OCI-LY7 (cell line): ENCODE data around the gene LAPTM5. TPM values are rescaled to one million over a fixed set of nuclear protein-coding genes. Genes with fewer than 3 reads are reported as not detected.
"Not testable (repeated sequence)": the region's sequence is repeated elsewhere in the genome, so short reads cannot be mapped to it uniquely, and the experiment has no call there.

Source experiments
- BruUV-seq: library from RNA; stranded (reverse); fragments of 400-500 nt; replicated peaks from 2 replicates; lab custom pipeline; 2021; lab: Mats Ljungman, UMichigan
- CTCF ChIA-PET: fragments of 300-600 bp; sonication (Branson Sonifier 250); formaldehyde crosslinking; loops from one replicate; lab custom pipeline; 2022; ENCODE audit warnings: antibody characterized with exemption; ENCODE audit not compliant: unreplicated experiment; lab: Charles Lee
- POLR2A ChIA-PET: fragments of 300-600 bp; sonication (Branson Sonifier 250); formaldehyde crosslinking; loops from one replicate; lab custom pipeline; 2022; ENCODE audit warnings: antibody characterized with exemption; lab: Charles Lee
- DNase-seq: peaks from one replicate; pipeline ENCODE4 v3.0.0-alpha.2; 2015; ENCODE audit warnings: low spot score
- H2AFZ ChIP-seq: fragments of 200-600 bp; sonication (generic), shearing (Covaris generic); 2 replicates; pipeline ENCODE4 v1.6.1; 2014; ENCODE audit warnings: mild to moderate bottlenecking, antibody characterized with exemption, low read length, moderate library complexity
- H3K27ac ChIP-seq: fragments of 200-600 bp; sonication (generic); 2 replicates; pipeline ENCODE4 v1.5.1; 2014; ENCODE audit warnings: mixed run types, low read depth, mild to moderate bottlenecking, moderate library complexity, low read length, inconsistent platforms; ENCODE audit not compliant: poor library complexity, severe bottlenecking
- H3K36me3 ChIP-seq: fragments of 200-600 bp; sonication (generic); 2 replicates; pipeline ENCODE4 v1.6.1; 2014; ENCODE audit warnings: mild to moderate bottlenecking, antibody characterized with exemption, low read length, moderate library complexity, mixed read lengths; ENCODE audit not compliant: insufficient read depth
- H3K4me1 ChIP-seq: fragments of 200-600 bp; sonication (generic); 2 replicates; pipeline ENCODE4 v1.5.1; 2014; ENCODE audit warnings: mild to moderate bottlenecking, low read length; ENCODE audit not compliant: insufficient read depth, poor library complexity, severe bottlenecking
- H3K4me2 ChIP-seq: fragments of 200-600 bp; sonication (generic); 2 replicates; pipeline ENCODE4 v1.6.1; 2014; ENCODE audit warnings: mild to moderate bottlenecking, low read length
- H3K4me3 ChIP-seq: fragments of 200-600 bp; sonication (generic); 2 replicates; pipeline ENCODE4 v1.5.1; 2014; ENCODE audit warnings: mild to moderate bottlenecking, low read depth, low read length; ENCODE audit not compliant: poor library complexity, severe bottlenecking
- H3K79me2 ChIP-seq: fragments of 200-600 bp; sonication (generic); 2 replicates; pipeline ENCODE4 v1.6.1; 2016; ENCODE audit warnings: low read depth, mild to moderate bottlenecking, low read length, moderate library complexity, mixed read lengths; ENCODE audit not compliant: insufficient read depth
- H3K9me2 ChIP-seq: fragments of 200-600 bp; sonication (generic); 2 replicates; pipeline ENCODE4 v1.6.1; 2016; ENCODE audit warnings: mild to moderate bottlenecking, low read length, mixed read lengths; ENCODE audit not compliant: insufficient read depth
- H3K9me3 ChIP-seq: fragments of 200-600 bp; sonication (generic); 2 replicates; pipeline ENCODE4 v1.6.1; 2014; ENCODE audit warnings: mild to moderate bottlenecking, mixed run types, low read length, mixed read lengths
- H4K20me1 ChIP-seq: fragments of 200-600 bp; sonication (generic); 2 replicates; pipeline ENCODE4 v1.6.1; 2014; ENCODE audit warnings: mild to moderate bottlenecking, antibody characterized with exemption, low read length, moderate library complexity, mixed read lengths; ENCODE audit not compliant: insufficient read depth
- EZH2phosphoT487 ChIP-seq: fragments of 200-600 bp; sonication (generic); IDR thresholded peaks from 2 replicates; pipeline ENCODE4 v1.6.1; 2018; ENCODE audit warnings: low read depth, borderline replicate concordance, mild to moderate bottlenecking, mixed run types, antibody characterized with exemption, low read length, moderate library complexity, mixed read lengths
- intact Hi-C: fragments of 100-400 bp; cut with micrococcal nuclease; formaldehyde crosslinking; loops from one replicate; pipeline ENCODE4 v1.10.0; 2022; ENCODE audit not compliant: unreplicated experiment
- total RNA-seq, 2 experiments: library from RNA; depleted of rRNA in 1 of 2; stranded (reverse); fragments of >200 nt in 1 of 2; shearing (Covaris generic) in 1 of 2; gene quantifications; 2 replicates each; pipeline ENCODE4 v1.2.3, GENCODE V29; 2014 to 2022
- TF ChIP-seq, protein P1 (sequence below): fragments of 200-600 bp; sonication (generic); conservative IDR thresholded peaks from 2 replicates; pipeline ENCODE4 v1.5.1; 2014; ENCODE audit warnings: mild to moderate bottlenecking, antibody characterized with exemption, low read length, moderate library complexity, mixed read lengths

The LAPTM5 gene
- total RNA-seq, 2 experiments from 2014 or later = 113 to 137 TPM

DNA sequence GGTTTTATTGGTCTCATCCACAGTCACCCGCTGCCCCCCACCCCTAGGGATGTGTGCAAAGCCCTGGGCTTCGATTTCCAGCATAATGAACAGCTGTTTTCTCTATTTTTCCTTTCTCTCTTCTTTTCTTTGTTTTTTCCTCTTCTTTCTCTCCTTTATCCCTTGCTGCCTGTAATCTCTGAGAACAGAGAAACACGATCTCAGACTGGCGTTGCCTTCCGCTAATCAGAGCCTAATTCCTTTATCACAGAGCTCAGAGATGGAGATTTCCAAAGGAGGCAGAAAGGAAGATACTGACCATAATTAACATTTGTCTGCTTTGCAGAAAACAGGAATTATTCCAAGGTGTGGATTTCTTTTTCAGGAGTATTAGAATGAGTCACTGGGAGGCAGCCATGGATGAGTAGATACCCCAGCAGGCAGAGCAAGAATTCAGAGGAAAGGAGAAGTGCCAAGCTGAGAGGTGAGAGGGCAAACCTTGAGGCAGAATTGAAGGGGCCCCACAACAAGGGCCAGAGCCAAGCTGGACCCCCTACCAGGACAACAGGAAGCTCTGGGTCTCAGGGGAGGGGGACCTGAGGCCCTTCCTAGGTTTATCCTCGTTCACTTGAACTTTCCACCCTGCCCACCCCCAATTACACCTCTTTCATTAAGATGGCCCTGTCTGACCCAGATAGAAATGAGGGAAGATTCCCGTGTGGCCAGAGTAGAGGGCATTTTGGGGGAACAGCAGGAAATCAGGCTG, 67.5 kb downstream of the LAPTM5 start:
- Histone ChIP-seq H3K36me3 (no peaks in the 10 kb centered on the region), H2AFZ (no peak overlapping the region), H3K4me2 (no peak overlapping the region), H3K27ac (no peak overlapping the region), H3K9me2 (no peaks in the 10 kb centered on the region), H3K9me3 (no peaks in the 10 kb centered on the region), H4K20me1 (no peaks in the 10 kb centered on the region), H3K4me1 (no peaks in the 10 kb centered on the region), H3K79me2 (no peaks in the 10 kb centered on the region), H3K4me3 (no peak overlapping the region)
- intact Hi-C loops = no loop called here
- CTCF ChIA-PET = no interaction called here
- no peak for TF ChIP-seq EZH2phosphoT487
- TF ChIP-seq, protein P1, sequence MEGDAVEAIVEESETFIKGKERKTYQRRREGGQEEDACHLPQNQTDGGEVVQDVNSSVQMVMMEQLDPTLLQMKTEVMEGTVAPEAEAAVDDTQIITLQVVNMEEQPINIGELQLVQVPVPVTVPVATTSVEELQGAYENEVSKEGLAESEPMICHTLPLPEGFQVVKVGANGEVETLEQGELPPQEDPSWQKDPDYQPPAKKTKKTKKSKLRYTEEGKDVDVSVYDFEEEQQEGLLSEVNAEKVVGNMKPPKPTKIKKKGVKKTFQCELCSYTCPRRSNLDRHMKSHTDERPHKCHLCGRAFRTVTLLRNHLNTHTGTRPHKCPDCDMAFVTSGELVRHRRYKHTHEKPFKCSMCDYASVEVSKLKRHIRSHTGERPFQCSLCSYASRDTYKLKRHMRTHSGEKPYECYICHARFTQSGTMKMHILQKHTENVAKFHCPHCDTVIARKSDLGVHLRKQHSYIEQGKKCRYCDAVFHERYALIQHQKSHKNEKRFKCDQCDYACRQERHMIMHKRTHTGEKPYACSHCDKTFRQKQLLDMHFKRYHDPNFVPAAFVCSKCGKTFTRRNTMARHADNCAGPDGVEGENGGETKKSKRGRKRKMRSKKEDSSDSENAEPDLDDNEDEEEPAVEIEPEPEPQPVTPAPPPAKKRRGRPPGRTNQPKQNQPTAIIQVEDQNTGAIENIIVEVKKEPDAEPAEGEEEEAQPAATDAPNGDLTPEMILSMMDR = no peak
- BruUV-seq = no TSS peak
- POLR2A ChIA-PET = interaction anchor here (0.6 to 0.7 kb wide), 2 partner anchors 878 to 1632 kb away, joined by 3 read pairs; no protein-coding TSS in a partner anchor
- DNase-seq = no peak

DNA sequence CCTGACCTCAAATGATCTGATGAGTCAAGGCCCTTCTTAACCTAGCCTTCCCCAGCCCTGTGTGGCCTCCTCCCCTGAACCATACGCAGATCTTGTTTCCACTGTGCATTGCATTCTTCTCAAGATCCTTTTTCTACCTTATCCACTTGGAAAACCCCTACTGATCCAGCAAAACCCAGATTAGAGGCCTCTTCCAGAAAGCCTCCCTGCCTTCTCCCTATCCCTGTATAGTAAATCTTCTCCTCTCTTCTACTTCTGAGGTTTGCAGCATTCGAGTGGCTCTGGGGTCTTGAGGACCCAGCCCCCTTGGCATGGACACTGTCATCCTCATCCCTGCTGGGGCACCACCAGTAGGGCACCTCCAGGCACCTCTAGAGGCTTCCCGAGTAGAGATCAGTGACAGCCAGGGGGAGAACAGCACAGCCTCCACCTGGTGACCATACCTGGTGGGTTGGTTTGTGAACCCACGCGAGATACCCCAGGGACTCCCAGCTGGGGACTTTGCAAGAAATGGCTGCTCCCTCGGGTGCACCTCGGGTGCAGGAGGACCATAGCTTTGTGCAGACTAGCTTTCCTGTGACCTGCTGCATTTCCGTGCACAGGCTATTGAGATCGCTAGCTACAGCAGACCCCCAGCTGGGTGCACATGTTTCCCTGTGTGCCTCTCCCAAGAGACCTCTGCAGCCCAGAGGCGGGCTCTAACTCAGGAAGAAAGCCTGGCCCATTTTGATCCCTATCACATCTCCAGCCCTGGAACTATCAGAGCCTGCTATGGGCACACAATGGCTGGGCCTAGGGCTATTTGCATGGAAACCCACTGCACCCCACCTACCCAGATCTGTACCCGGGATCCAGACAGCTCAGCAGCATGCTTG, 68.4 kb downstream of the LAPTM5 start:
- Histone ChIP-seq H3K9me3 (no peaks in the 10 kb centered on the region), H2AFZ (no peak overlapping the region), H3K4me3 (no peak overlapping the region), H3K4me1 (no peaks in the 10 kb centered on the region), H3K79me2 (no peaks in the 10 kb centered on the region), H3K9me2 (no peaks in the 10 kb centered on the region), H3K36me3 (no peaks in the 10 kb centered on the region), H3K27ac (no peak overlapping the region), H3K4me2 (no peak overlapping the region), H4K20me1 (no peaks in the 10 kb centered on the region)
- ChIA-PET CTCF (interaction anchor here (0.6 kb wide), 1 partner anchor 72 kb away, joined by 3 read pairs; no protein-coding TSS in a partner anchor), POLR2A (no interaction called here)
- no TSS peak for BruUV-seq
- intact Hi-C loops = no loop called here
- no peak for TF ChIP-seq EZH2phosphoT487
- TF ChIP-seq, protein P1 = no peak
- no peak for DNase-seq

DNA sequence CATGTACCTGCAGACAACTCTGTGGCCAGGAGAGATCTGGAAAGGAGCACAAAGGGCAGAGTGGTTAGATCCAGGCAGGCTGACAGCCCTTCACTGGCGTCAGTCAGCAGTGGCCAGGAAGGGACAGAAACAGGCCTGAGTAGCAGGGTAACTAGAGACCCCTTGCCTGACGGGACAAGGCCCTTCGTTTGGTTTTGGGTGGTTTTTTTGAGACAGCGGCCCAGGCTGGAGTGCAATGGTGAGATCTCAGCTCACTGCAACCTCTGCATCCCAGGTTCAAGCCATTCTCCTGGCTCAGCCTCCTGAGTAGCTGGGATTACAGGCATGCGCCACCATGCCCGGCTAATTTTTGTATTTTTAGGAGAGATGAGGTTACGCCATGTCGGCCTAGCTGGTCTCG, 69.1 kb downstream of the LAPTM5 start:
- CTCF ChIA-PET = interaction anchor here (0.6 kb wide), 1 partner anchor 73 kb away, joined by 3 read pairs; no protein-coding TSS in a partner anchor
- H3K4me2 ChIP-seq, H3K4me1 ChIP-seq: not testable (repeated sequence)

More for the DNA sequence above, 69.1 kb downstream of the LAPTM5 start:
- H3K4me3 ChIP-seq, H3K9me3 ChIP-seq, H3K79me2 ChIP-seq, H3K27ac ChIP-seq, intact Hi-C loops, H3K36me3 ChIP-seq, H3K9me2 ChIP-seq, DNase-seq, POLR2A ChIA-PET, H4K20me1 ChIP-seq, BruUV-seq, H2AFZ ChIP-seq: not testable (repeated sequence)
